GM23338 (cell line): ENCODE results near the gene USP28. TPM values are rescaled to one million over a fixed set of nuclear protein-coding genes. Genes with fewer than 3 reads are reported as not detected.

ENCODE experiments used
- ATAC-seq: fragments of 200-7000 bp; cut with Tn5 transposase; 3 replicates; pipeline ENCODE4 v1.9.1; 2020
- DNase-seq: peaks from one replicate; pipeline ENCODE4 v3.0.0-alpha.2; 2015; ENCODE audit warnings: low spot score
- H2AFZ ChIP-seq: fragments of 200-600 bp; sonication (generic); 2 replicates; pipeline ENCODE4 v1.8.0; 2016; ENCODE audit warnings: antibody characterized with exemption, mild to moderate bottlenecking, moderate library complexity
- H3F3A ChIP-seq: fragments of 200-600 bp; sonication (generic); replicated peaks from 2 replicates; pipeline ENCODE4 v1.8.0; 2017; ENCODE audit warnings: antibody characterized with exemption, mixed run types, low read depth
- H3K27ac ChIP-seq: fragments of 200-600 bp; sonication (generic); 2 replicates; pipeline ENCODE4 v1.6.1; 2016; ENCODE audit warnings: low read depth
- H3K27me3 ChIP-seq: fragments of 200-600 bp; sonication (generic); 2 replicates; pipeline ENCODE4 v1.8.0; 2016; ENCODE audit warnings: mild to moderate bottlenecking, mixed run types, moderate library complexity; ENCODE audit not compliant: insufficient read depth
- H3K36me3 ChIP-seq: fragments of 200-600 bp; sonication (generic); 2 replicates; pipeline ENCODE4 v1.8.0; 2016; ENCODE audit warnings: mild to moderate bottlenecking; ENCODE audit not compliant: insufficient read depth
- H3K4me1 ChIP-seq: fragments of 200-600 bp; sonication (generic); 2 replicates; pipeline ENCODE4 v1.8.0; 2016; ENCODE audit warnings: mild to moderate bottlenecking, moderate library complexity; ENCODE audit not compliant: insufficient read depth
- H3K4me2 ChIP-seq: fragments of 200-600 bp; sonication (generic); 2 replicates; pipeline ENCODE4 v1.7.1; 2017; ENCODE audit warnings: mixed run types
- H3K4me3 ChIP-seq: fragments of 200-600 bp; sonication (generic); 2 replicates; pipeline ENCODE4 v1.6.1; 2016; ENCODE audit warnings: mixed run types
- H3K79me2 ChIP-seq: fragments of 200-600 bp; sonication (generic); replicated peaks from 2 replicates; pipeline ENCODE4 v1.8.0; 2017; ENCODE audit warnings: mild to moderate bottlenecking; ENCODE audit not compliant: insufficient read depth
- H3K9me2 ChIP-seq: fragments of 200-600 bp; sonication (generic); 2 replicates; pipeline ENCODE4 v1.8.0; 2017; ENCODE audit not compliant: insufficient read depth
- H4K20me1 ChIP-seq: fragments of 200-600 bp; sonication (generic); replicated peaks from 2 replicates; pipeline ENCODE4 v1.8.0; 2017; ENCODE audit warnings: mild to moderate bottlenecking; ENCODE audit not compliant: insufficient read depth
- H3K27ac Mint-ChIP-seq: 2 replicates; pipeline ENCODE4 v1.8.0; 2020; ENCODE audit warnings: inconsistent platforms, mild to moderate bottlenecking, moderate library complexity, mixed read lengths
- H3K27me3 Mint-ChIP-seq: 3 replicates; pipeline ENCODE4 v1.8.0; 2022; ENCODE audit warnings: low read depth, mild to moderate bottlenecking, moderate library complexity, mixed read lengths, inconsistent platforms; ENCODE audit not compliant: insufficient read depth, poor library complexity
- H3K36me3 Mint-ChIP-seq: 3 replicates; pipeline ENCODE4 v1.8.0; 2021; ENCODE audit warnings: low read depth, mild to moderate bottlenecking, inconsistent platforms, moderate library complexity, mixed read lengths
- H3K4me1 Mint-ChIP-seq: 3 replicates; pipeline ENCODE4 v1.8.0; 2020; ENCODE audit warnings: mild to moderate bottlenecking, inconsistent platforms, mixed read lengths
- H3K4me3 Mint-ChIP-seq: 3 replicates; pipeline ENCODE4 v1.8.0; 2021; ENCODE audit warnings: moderate library complexity, mild to moderate bottlenecking, inconsistent platforms, mixed read lengths
- H3K9me3 Mint-ChIP-seq: 3 replicates; pipeline ENCODE4 v1.8.0; 2020; ENCODE audit warnings: moderate library complexity, mild to moderate bottlenecking, inconsistent platforms, mixed read lengths
- EZH2phosphoT487 ChIP-seq: fragments of 200-600 bp; sonication (generic); IDR thresholded peaks from one replicate; pipeline ENCODE4 v1.8.1; 2018; ENCODE audit warnings: antibody characterized with exemption; ENCODE audit not compliant: unreplicated experiment
- JUNB ChIP-seq: IDR thresholded peaks from one replicate; pipeline ENCODE4 v1.6.1; 2016; ENCODE audit warnings: antibody characterized with exemption; ENCODE audit not compliant: unreplicated experiment
- NANOG ChIP-seq: IDR thresholded peaks from 2 replicates; pipeline ENCODE4 v1.6.1; 2016; ENCODE audit warnings: antibody characterized with exemption, borderline replicate concordance
- POLR2AphosphoS5 ChIP-seq: IDR thresholded peaks from 2 replicates; pipeline ENCODE4 v1.6.1; 2016; ENCODE audit warnings: antibody characterized with exemption, low read depth
- STAT1 ChIP-seq: IDR thresholded peaks from one replicate; pipeline ENCODE4 v1.6.1; 2016; ENCODE audit warnings: antibody characterized with exemption; ENCODE audit not compliant: unreplicated experiment
- ZNF114 ChIP-seq: fragments of 250-450 bp; sonication (Bioruptor Pico); IDR thresholded peaks from 2 replicates; pipeline ENCODE4 v1.5.0; 2020; ENCODE audit warnings: mild to moderate bottlenecking, moderate library complexity
- polyA plus RNA-seq: library from polyadenylated mRNA; unstranded; fragments of >200 nt; fragmentation: Nextera tagmentation; extraction: Ambion mirVana; gene quantifications from 2 replicates; pipeline ENCODE4 v1.2.1, GENCODE V29; 2016
- total RNA-seq: library from RNA; depleted of rRNA; stranded (reverse); fragments of >200 nt; shearing (Covaris generic); gene quantifications from 2 replicates; pipeline ENCODE4 v1.2.3, GENCODE V29; 2014
- TF ChIP-seq, protein P1 (sequence below): fragments of 250-450 bp; sonication (Bioruptor Pico); IDR thresholded peaks from 2 replicates; pipeline ENCODE4 v1.5.0; 2020; ENCODE audit warnings: mild to moderate bottlenecking, moderate library complexity
- TF ChIP-seq, protein P2 (sequence below): IDR thresholded peaks from 2 replicates; pipeline ENCODE4 v1.6.1; 2016; ENCODE audit warnings: antibody characterized with exemption
- TF ChIP-seq, protein P3 (sequence below), 2 experiments: fragments of 200-600 bp in 1 of 2; sonication (generic) in 1 of 2; conservative IDR thresholded peaks; 2 replicates each; pipeline versions ENCODE4 v1.5.1 to v1.6.1; 2016 to 2017; ENCODE audit warnings: antibody characterized with exemption in 2 of 2, low read depth in 2 of 2, mild to moderate bottlenecking in 2 of 2, moderate library complexity in 1 of 2

USP28 gene
- total and polyA plus RNA-seq, 2 experiments from 2014 or later, result 73.9 to 171 TPM

DNA sequence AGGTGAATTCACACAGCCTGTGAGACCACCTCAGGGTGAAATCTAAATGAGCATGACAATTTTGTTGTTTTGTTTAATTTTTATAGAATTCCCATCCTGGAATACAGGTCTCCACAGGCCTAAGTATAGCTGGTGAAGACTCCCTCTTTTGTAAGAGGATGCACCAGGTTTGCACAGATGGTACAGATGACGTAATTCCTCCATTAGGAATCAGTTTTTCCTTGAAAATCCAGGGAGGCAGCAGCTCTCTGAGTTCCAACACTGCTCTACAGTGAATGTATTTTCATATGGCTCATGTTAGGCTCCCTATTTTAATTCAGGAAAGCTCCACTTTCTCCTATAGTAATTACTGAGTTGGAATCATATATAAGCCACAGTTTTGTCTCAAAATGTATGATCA is 47.2 kb downstream of the USP28 start (continued):
- TF ChIP-seq, protein P1, sequence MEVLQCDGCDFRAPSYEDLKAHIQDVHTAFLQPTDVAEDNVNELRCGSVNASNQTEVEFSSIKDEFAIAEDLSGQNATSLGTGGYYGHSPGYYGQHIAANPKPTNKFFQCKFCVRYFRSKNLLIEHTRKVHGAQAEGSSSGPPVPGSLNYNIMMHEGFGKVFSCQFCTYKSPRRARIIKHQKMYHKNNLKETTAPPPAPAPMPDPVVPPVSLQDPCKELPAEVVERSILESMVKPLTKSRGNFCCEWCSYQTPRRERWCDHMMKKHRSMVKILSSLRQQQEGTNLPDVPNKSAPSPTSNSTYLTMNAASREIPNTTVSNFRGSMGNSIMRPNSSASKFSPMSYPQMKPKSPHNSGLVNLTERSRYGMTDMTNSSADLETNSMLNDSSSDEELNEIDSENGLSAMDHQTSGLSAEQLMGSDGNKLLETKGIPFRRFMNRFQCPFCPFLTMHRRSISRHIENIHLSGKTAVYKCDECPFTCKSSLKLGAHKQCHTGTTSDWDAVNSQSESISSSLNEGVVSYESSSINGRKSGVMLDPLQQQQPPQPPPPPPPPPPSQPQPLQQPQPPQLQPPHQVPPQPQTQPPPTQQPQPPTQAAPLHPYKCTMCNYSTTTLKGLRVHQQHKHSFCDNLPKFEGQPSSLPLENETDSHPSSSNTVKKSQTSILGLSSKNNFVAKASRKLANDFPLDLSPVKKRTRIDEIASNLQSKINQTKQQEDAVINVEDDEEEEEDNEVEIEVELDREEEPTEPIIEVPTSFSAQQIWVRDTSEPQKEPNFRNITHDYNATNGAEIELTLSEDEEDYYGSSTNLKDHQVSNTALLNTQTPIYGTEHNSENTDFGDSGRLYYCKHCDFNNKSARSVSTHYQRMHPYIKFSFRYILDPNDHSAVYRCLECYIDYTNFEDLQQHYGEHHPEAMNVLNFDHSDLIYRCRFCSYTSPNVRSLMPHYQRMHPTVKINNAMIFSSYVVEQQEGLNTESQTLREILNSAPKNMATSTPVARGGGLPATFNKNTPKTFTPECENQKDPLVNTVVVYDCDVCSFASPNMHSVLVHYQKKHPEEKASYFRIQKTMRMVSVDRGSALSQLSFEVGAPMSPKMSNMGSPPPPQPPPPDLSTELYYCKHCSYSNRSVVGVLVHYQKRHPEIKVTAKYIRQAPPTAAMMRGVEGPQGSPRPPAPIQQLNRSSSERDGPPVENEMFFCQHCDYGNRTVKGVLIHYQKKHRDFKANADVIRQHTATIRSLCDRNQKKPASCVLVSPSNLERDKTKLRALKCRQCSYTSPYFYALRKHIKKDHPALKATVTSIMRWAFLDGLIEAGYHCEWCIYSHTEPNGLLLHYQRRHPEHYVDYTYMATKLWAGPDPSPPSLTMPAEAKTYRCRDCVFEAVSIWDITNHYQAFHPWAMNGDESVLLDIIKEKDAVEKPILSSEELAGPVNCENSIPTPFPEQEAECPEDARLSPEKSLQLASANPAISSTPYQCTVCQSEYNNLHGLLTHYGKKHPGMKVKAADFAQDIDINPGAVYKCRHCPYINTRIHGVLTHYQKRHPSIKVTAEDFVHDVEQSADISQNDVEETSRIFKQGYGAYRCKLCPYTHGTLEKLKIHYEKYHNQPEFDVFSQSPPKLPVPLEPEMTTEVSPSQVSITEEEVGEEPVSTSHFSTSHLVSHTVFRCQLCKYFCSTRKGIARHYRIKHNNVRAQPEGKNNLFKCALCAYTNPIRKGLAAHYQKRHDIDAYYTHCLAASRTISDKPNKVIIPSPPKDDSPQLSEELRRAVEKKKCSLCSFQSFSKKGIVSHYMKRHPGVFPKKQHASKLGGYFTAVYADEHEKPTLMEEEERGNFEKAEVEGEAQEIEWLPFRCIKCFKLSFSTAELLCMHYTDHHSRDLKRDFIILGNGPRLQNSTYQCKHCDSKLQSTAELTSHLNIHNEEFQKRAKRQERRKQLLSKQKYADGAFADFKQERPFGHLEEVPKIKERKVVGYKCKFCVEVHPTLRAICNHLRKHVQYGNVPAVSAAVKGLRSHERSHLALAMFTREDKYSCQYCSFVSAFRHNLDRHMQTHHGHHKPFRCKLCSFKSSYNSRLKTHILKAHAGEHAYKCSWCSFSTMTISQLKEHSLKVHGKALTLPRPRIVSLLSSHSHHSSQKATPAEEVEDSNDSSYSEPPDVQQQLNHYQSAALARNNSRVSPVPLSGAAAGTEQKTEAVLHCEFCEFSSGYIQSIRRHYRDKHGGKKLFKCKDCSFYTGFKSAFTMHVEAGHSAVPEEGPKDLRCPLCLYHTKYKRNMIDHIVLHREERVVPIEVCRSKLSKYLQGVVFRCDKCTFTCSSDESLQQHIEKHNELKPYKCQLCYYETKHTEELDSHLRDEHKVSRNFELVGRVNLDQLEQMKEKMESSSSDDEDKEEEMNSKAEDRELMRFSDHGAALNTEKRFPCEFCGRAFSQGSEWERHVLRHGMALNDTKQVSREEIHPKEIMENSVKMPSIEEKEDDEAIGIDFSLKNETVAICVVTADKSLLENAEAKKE (CRISPR knock-in tag), result no peak
- TF ChIP-seq NANOG, result no peak
- no peak for TF ChIP-seq ZNF114 (CRISPR knock-in tag)
- TF ChIP-seq EZH2phosphoT487, result no peak
- TF ChIP-seq JUNB, result no peak
- TF ChIP-seq, protein P2, sequence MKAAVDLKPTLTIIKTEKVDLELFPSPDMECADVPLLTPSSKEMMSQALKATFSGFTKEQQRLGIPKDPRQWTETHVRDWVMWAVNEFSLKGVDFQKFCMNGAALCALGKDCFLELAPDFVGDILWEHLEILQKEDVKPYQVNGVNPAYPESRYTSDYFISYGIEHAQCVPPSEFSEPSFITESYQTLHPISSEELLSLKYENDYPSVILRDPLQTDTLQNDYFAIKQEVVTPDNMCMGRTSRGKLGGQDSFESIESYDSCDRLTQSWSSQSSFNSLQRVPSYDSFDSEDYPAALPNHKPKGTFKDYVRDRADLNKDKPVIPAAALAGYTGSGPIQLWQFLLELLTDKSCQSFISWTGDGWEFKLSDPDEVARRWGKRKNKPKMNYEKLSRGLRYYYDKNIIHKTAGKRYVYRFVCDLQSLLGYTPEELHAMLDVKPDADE, result no peak

DNA sequence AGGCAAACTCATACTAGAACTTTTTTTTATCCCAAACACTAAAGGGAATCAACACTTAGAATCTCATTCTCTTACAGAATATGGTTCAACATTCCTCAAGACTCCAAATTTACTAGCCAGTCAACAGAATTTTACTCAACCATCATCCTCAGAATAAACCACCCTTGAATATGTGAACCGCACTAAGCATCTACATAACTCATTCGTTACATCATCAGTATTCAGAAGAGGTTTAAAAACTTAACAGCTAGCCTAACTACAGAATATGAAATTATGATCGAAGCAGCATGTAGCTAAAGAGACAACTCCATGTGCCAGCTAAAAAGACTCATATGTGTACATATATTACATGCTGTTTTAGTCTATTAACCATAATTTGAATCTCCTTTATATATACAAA is 47.9 kb downstream of the USP28 start:
- Histone ChIP-seq H3K9me2 (no peaks in the 10 kb centered on the region), H3K4me2 (no peak overlapping the region), H3K4me1 (no peaks in the 10 kb centered on the region), H3K79me2 (peaks cover 13% of the 10 kb centered on the region), H2AFZ (no peak overlapping the region), H4K20me1 (0 out of 2 replicates have a peak, but pooled peaks cover 3% of the 10 kb centered on the region), H3K4me3 (no peak overlapping the region), H3K27ac (peak overlapping the region; percentile 7; the same call in 1 of the 2 replicates), H3F3A (no peaks in the 10 kb centered on the region), H3K36me3 (peaks cover 69% of the 10 kb centered on the region), H3K27me3 (no peaks in the 10 kb centered on the region)
- ATAC-seq, result no peak
- Mint-ChIP-seq H3K4me1 (no peaks in the 10 kb centered on the region), H3K9me3 (no peaks in the 10 kb centered on the region; the same call in 2 of the 3 replicates), H3K27ac (no peak overlapping the region), H3K36me3 (peaks cover 86% of the 10 kb centered on the region), H3K4me3 (no peak overlapping the region), H3K27me3 (no peaks in the 10 kb centered on the region)
- no peak for DNase-seq
- TF ChIP-seq, protein P2, result no peak
- no peak for TF ChIP-seq POLR2AphosphoS5
- no peak for TF ChIP-seq JUNB
- TF ChIP-seq, protein P3, sequence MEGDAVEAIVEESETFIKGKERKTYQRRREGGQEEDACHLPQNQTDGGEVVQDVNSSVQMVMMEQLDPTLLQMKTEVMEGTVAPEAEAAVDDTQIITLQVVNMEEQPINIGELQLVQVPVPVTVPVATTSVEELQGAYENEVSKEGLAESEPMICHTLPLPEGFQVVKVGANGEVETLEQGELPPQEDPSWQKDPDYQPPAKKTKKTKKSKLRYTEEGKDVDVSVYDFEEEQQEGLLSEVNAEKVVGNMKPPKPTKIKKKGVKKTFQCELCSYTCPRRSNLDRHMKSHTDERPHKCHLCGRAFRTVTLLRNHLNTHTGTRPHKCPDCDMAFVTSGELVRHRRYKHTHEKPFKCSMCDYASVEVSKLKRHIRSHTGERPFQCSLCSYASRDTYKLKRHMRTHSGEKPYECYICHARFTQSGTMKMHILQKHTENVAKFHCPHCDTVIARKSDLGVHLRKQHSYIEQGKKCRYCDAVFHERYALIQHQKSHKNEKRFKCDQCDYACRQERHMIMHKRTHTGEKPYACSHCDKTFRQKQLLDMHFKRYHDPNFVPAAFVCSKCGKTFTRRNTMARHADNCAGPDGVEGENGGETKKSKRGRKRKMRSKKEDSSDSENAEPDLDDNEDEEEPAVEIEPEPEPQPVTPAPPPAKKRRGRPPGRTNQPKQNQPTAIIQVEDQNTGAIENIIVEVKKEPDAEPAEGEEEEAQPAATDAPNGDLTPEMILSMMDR (conservative IDR thresholded peaks at IDR 0.05; ENCODE audit: low read depth in 2 of 2), result no peak
- no peak for TF ChIP-seq STAT1
